Bronchial epithelial cell (primary cell): ENCODE data around the gene TLE7. TPM values are rescaled to one million over a fixed set of nuclear protein-coding genes. Genes with fewer than 3 reads are reported as not detected.

Experiments used
- DNase-seq: peaks from one replicate; pipeline ENCODE4 v3.0.0-alpha.2; 2010; ENCODE audit warnings: low read depth
- FAIRE-seq: peaks from 2 replicates; lab custom pipeline; 2011; peaks lifted over from hg19 to GRCh38; lab: Jason Lieb, UNC
- H3K27me3 ChIP-seq: 2 replicates; pipeline ENCODE4 v1.5.1; 2011; ENCODE audit warnings: low read length; ENCODE audit not compliant: control insufficient read depth, insufficient read depth
- H3K36me3 ChIP-seq: 2 replicates; pipeline ENCODE4 v1.5.1; 2011; ENCODE audit warnings: low read length; ENCODE audit not compliant: control insufficient read depth, insufficient read depth
- H3K4me3 ChIP-seq: 2 replicates; pipeline ENCODE4 v1.5.1; 2011; ENCODE audit warnings: mild to moderate bottlenecking, low read depth, low read length, control low read depth
- CTCF ChIP-seq: IDR thresholded peaks from 2 replicates; pipeline ENCODE4 v1.5.1; 2011; ENCODE audit warnings: mild to moderate bottlenecking, moderate library complexity, low read length, control low read depth, inconsistent platforms; ENCODE audit not compliant: insufficient read depth, severe bottlenecking
- total RNA-seq: library from RNA; depleted of rRNA; stranded (reverse); fragments of >200 nt; gene quantifications from 2 replicates; pipeline ENCODE4 v1.2.1, GENCODE V29; 2014

TLE7 gene
- total RNA-seq, 1 donor from 2014 or later, result not detected

DNA sequence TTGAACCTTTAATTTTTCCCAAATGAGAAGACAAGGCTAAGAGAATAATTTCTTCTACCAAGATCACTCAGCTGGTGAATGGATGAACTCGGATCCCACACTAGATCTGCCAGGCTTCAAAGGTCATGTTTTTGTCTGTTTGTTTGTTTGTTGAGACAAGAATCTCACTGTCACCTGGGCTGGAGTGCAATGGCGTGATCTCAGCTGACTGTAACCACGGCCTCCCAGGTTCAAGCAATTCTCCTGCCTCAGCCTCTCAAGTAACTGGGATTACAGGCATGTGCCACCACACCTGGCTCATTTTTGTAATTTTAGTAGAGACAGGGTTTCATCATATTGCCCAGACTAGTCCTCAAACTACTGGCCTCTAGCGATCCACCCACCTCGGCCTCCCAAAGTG, 40.7 kb upstream of the TLE7 start:
- H3K36me3 ChIP-seq, result no peaks in the 10 kb centered on the region
- H3K27me3 ChIP-seq, result no peaks in the 10 kb centered on the region
- no peak overlapping the region for H3K4me3 ChIP-seq
- no peak for TF ChIP-seq CTCF
- FAIRE-seq (no peak), DNase-seq (no peak)

- Histone ChIP-seq H3K4me3 (no peak overlapping the region), H3K36me3 (no peaks in the 10 kb centered on the region), H3K27me3 (no peaks in the 10 kb centered on the region)
- no peak for TF ChIP-seq CTCF
- DNase-seq (no peak), FAIRE-seq (no peak)
Measured at GRCh38 chr16:71480956-71481355, 39.1 kb upstream of the TLE7 start.

DNA sequence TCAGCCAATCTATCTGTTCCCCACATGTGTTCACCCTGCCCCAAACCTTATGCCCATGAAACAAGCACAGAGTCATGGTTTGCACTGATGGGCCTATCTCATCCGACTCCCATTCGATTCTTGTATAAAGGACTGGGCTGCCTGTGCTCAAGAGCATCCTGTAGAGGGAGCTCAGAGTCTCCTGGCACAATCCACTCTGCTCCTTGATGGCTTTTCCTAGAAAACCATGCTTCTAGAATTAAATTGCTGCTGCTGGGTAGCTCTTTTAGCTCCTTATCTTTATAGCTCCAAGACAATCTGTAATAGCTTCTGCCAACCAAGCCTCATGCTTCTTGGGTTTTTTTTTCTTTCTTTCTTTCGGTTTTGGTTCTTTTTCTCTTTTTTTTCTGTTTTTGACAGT, 37.6 kb upstream of the TLE7 start:
- H3K36me3 ChIP-seq, result peaks cover 1% of the 10 kb centered on the region
- TF ChIP-seq CTCF, result peak; percentile 68
- DNase-seq (peak; percentile 35), FAIRE-seq (no peak)
- no peak overlapping the region for H3K4me3 ChIP-seq
- no peaks in the 10 kb centered on the region for H3K27me3 ChIP-seq

- TF ChIP-seq CTCF, result no peak
- Histone ChIP-seq H3K4me3 (no peak overlapping the region), H3K36me3 (peaks cover 1% of the 10 kb centered on the region), H3K27me3 (no peaks in the 10 kb centered on the region)
- no peak for FAIRE-seq
- no peak for DNase-seq
Measured at GRCh38 chr16:71476457-71477124, 34.7 kb upstream of the TLE7 start.

DNA sequence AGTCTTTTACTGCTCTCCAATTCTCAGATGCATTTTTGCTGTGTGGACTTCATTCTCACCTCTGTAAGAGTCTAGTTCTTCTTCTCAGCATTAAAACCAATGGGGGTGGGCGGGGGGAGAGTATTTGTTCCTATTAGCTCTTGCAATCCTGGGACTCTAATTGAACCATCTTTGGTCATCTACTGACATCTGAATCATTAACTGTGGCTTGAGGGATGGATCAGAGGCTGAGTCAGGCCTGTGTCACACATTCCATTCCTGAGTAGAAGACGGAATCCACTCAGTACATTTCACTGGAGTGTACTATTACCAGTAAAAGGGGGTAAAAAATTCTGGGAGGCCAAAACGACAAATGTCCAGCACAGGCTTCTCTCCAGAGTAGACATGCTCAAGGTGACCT, 33.0 kb upstream of the TLE7 start:
- no peaks in the 10 kb centered on the region for H3K27me3 ChIP-seq
- no peak for TF ChIP-seq CTCF
- DNase-seq, result peak; percentile 94
- FAIRE-seq, result no peak
- peaks cover 1% of the 10 kb centered on the region for H3K36me3 ChIP-seq
- no peak overlapping the region for H3K4me3 ChIP-seq

DNA sequence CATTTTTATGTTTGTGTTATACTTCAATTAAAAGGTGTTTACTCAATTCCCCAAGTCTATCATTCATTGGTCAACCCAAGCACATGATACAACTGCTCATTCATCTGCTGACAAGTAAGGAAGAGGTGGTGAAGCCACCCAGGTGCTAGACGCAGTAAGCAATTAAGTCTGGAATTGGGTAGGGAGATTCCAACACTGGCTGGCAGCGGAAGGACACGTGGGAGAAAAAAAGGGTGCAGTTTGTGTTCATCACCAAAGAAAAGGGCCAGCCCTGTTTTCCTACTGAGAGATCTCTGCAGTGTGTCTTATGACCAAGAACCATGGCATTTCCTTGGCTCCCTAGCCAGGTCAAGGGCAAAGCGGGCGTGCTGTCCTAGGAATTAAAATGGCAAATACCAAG, 32.0 kb upstream of the TLE7 start:
- H3K27me3 ChIP-seq, result no peaks in the 10 kb centered on the region
- peaks cover 1% of the 10 kb centered on the region for H3K36me3 ChIP-seq
- no peak overlapping the region for H3K4me3 ChIP-seq
- no peak for TF ChIP-seq CTCF
- peak; percentile 65 for DNase-seq
- no peak for FAIRE-seq
